Measurements from ENCODE around the gene FAM131A. TPM values are rescaled to one million over a fixed set of nuclear protein-coding genes. Genes with fewer than 3 reads are reported as not detected.

FAM131A gene
- total RNA-seq, 2 experiments from 2014 or later, result 4.0 to 5.5 TPM

DNA sequence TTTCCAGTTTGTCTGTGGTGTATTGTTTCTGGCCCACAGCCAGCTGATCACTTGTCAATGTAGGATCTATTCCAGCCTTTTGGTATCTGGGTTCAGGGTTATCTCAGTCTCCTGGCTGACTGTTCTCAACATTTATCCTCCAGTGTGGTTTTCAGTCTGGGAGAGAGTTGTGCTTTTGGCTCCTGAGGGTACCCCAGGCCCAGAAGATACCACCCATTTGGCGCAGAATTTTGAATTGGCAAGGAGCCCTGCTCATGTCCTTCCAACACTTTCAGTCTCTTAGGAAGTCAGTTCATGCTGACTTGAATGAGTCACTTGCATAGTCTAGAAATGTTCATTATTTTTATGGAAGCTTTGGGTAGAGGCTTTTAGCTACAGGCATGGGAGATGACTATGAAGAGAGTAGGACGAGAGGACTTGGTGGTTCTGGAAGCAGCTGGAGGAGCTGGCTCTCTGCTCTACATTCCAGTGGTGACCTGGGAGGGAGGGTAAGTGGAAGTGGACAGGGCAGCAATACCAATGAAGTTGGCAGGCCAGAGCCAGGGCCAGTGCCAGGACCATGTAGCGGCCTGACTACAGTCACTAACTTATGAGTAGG is 31.3 kb downstream of the FAM131A start:
- H3K27ac Mint-ChIP-seq, result peak overlapping the region; percentile 1
- peaks cover 49% of the 10 kb centered on the region for H3K36me3 Mint-ChIP-seq (ENCODE audit: low read depth)
- intact Hi-C loops (cut with micrococcal nuclease), result no loop called here
- no peaks in the 10 kb centered on the region for H3K27me3 Mint-ChIP-seq
- POLR2A ChIA-PET, result interaction anchor here (1.0 to 1.8 kb wide), 2 partner anchors 12 to 173 kb away, joined by 3 to 4 read pairs; partner anchors contain the start of gene CHRD
- TF ChIP-seq CTCF (IDR thresholded peaks at IDR 0.05), result no peak
- H3K9me3 Mint-ChIP-seq, result no peaks in the 10 kb centered on the region
- ATAC-seq (no peak), DNase-seq (no peak)
- no peak overlapping the region for H3K4me3 Mint-ChIP-seq
- CTCF ChIA-PET, result interaction anchor here (1.4 to 10.3 kb wide), 3 partner anchors 14 to 145 kb away, joined by 3 to 103 read pairs (median 6); no protein-coding TSS in a partner anchor
- peaks cover 26% of the 10 kb centered on the region for H3K4me1 Mint-ChIP-seq (ENCODE audit: low read depth)

DNA sequence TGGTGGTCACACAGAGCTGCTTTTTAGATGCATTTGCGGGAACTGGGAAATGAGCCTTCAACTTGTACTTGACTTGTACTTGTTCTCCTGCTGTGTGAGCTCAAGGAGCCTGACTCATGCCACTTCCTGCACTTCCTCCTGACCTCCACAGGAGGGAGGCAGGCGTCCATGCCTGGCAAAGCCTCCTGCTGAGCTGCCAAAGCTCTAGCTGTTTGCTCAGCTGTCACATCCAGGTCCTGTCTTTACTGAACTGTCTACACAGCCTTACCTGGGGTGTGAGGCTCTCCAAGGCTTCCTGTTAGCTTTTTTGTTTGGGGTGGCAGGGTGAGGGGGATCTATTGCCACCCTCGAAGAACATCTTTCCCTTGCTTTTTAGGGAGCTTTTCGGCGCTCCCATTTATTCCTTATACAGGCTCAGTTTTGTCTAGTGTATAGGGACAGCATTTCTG is 34.2 kb downstream of the FAM131A start:
- H3K4me3 Mint-ChIP-seq, result no peak overlapping the region
- ChIA-PET CTCF (interaction anchor here (0.7 to 10.3 kb wide), 43 partner anchors 10 to 476 kb away, joined by 3 to 104 read pairs (median 4); partner anchors contain the start of genes CLCN2, EPHB3 and POLR2H), POLR2A (interaction anchor here (0.6 to 0.8 kb wide), 2 partner anchors 8 to 115 kb away, joined by 3 read pairs; no protein-coding TSS in a partner anchor)
- H3K27ac Mint-ChIP-seq, result no peak overlapping the region
- peaks cover 10% of the 10 kb centered on the region for H3K4me1 Mint-ChIP-seq (ENCODE audit: low read depth)
- intact Hi-C loops (cut with micrococcal nuclease), result no loop called here
- H3K27me3 Mint-ChIP-seq, result no peaks in the 10 kb centered on the region
- H3K9me3 Mint-ChIP-seq, result no peaks in the 10 kb centered on the region
- peaks cover 29% of the 10 kb centered on the region for H3K36me3 Mint-ChIP-seq (ENCODE audit: low read depth)
- peak; percentile 81 for TF ChIP-seq CTCF (IDR thresholded peaks at IDR 0.05)
- ATAC-seq, result peak; percentile 99
- peak; percentile 77 for DNase-seq

DNA sequence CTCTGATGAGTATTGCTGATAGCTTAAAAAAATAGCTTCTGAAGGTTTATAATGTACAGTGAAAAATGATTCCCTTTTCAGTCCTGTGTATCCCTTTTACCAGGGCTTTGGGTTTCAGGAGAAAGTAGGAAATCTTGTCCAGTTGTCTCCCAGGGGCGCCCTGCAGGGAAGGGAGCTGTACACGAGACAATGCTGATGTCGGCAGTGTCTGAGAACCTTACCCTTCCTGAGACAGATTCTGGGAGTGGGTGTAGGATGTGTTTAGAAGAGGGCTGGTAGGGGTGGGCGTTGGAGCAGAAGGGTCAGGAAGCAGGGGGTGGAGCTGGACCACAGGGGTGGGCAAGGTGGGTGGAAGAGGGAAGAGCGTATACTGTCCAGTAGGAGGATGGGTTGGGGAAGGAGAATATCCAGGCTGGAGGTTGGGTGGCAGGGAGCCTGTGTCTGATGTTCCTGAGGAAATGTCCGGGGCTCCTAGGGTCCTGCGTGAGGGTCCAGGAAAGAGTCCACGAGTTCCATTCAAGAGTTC is 35.0 kb downstream of the FAM131A start:
- intact Hi-C loops (cut with micrococcal nuclease), result no loop called here
- DNase-seq (no peak), ATAC-seq (no peak)
- no peak overlapping the region for H3K27ac Mint-ChIP-seq
- ChIA-PET CTCF (interaction anchor here (0.7 to 10.3 kb wide), 32 partner anchors 9 to 189 kb away, joined by 3 to 104 read pairs (median 6); partner anchors contain the start of genes CLCN2, EPHB3 and POLR2H), POLR2A (no interaction called here)
- H3K9me3 Mint-ChIP-seq, result no peaks in the 10 kb centered on the region
- H3K36me3 Mint-ChIP-seq (ENCODE audit: low read depth), result peaks cover 22% of the 10 kb centered on the region
- TF ChIP-seq CTCF (IDR thresholded peaks at IDR 0.05), result no peak
- H3K4me3 Mint-ChIP-seq, result no peak overlapping the region
- H3K4me1 Mint-ChIP-seq (ENCODE audit: low read depth), result peaks cover 6% of the 10 kb centered on the region
- peaks cover 4% of the 10 kb centered on the region for H3K27me3 Mint-ChIP-seq

- Mint-ChIP-seq H3K27me3 (peaks cover 9% of the 10 kb centered on the region), H3K27ac (no peak overlapping the region), H3K36me3 (ENCODE audit: low read depth) (peaks cover 18% of the 10 kb centered on the region), H3K4me1 (ENCODE audit: low read depth) (peaks cover 3% of the 10 kb centered on the region), H3K9me3 (no peaks in the 10 kb centered on the region), H3K4me3 (no peak overlapping the region)
- CTCF ChIA-PET, result interaction anchor here (0.8 to 10.3 kb wide), 14 partner anchors 12 to 173 kb away, joined by 3 to 104 read pairs (median 8); partner anchors contain the start of genes CLCN2 and POLR2H
- intact Hi-C loops (cut with micrococcal nuclease), result no loop called here
- POLR2A ChIA-PET, result no interaction called here
- no peak for TF ChIP-seq CTCF (IDR thresholded peaks at IDR 0.05)
- DNase-seq, result no peak
- ATAC-seq, result no peak
Measured at GRCh38 chr3:184372911-184373310, 35.5 kb downstream of the FAM131A start.

- H3K27me3 Mint-ChIP-seq, result peaks cover 11% of the 10 kb centered on the region
- no peak for ATAC-seq
- H3K27ac Mint-ChIP-seq, result no peak overlapping the region
- no peak overlapping the region for H3K4me3 Mint-ChIP-seq
- CTCF ChIA-PET, result interaction anchor here (0.8 to 10.3 kb wide), 9 partner anchors 12 to 167 kb away, joined by 3 to 104 read pairs (median 11); partner anchors contain the start of genes CLCN2 and POLR2H
- intact Hi-C loops (cut with micrococcal nuclease), result no loop called here
- no peaks in the 10 kb centered on the region for H3K9me3 Mint-ChIP-seq
- H3K36me3 Mint-ChIP-seq (ENCODE audit: low read depth), result peaks cover 14% of the 10 kb centered on the region
- TF ChIP-seq CTCF (IDR thresholded peaks at IDR 0.05), result no peak
- POLR2A ChIA-PET, result no interaction called here
- DNase-seq, result no peak
- no peaks in the 10 kb centered on the region for H3K4me1 Mint-ChIP-seq (ENCODE audit: low read depth)
Measured at GRCh38 chr3:184373422-184373821, 36.0 kb downstream of the FAM131A start.
